SK-N-SH (cell line): ENCODE data around the gene OR13G1. TPM values are rescaled to one million over a fixed set of nuclear protein-coding genes. Genes with fewer than 3 reads are reported as not detected.
"Not testable (repeated sequence)": the region's sequence is repeated elsewhere in the genome, so short reads cannot be mapped to it uniquely, and the experiment has no call there.

ENCODE experiments used
- CTCF ChIA-PET: fragments of 300-600, 350-600 bp; formaldehyde crosslinking; extraction: SDS; loops from one replicate; lab custom pipeline; 2021; lab: Yijun Ruan, JAX
- POLR2A ChIA-PET: fragments of 350-600 bp; sonication (Branson Sonifier 250); formaldehyde crosslinking; extraction: SDS; loops from one replicate; lab custom pipeline; 2020; ENCODE audit warnings: antibody characterized with exemption, inconsistent platforms; lab: Yijun Ruan, JAX
- DNase-seq: peaks from one replicate; pipeline ENCODE4 v3.0.0; 2012
- H2AFZ ChIP-seq: fragments of 200-600 bp; sonication (generic); 2 replicates; pipeline ENCODE4 v1.8.1; 2016; ENCODE audit warnings: antibody characterized with exemption, mild to moderate bottlenecking, low read depth
- H3F3A ChIP-seq: fragments of 200-600 bp; sonication (generic); replicated peaks from 2 replicates; pipeline ENCODE3; 2016; ENCODE audit warnings: antibody characterized with exemption, mild to moderate bottlenecking; ENCODE audit not compliant: insufficient read depth
- H3K27ac ChIP-seq, 2 experiments: fragments of 200-500 bp in 1 of 2; fragments of 200-600 bp in 1 of 2; sonication (Bioruptor generic) in 1 of 2; sonication (generic), shearing (Covaris generic) in 1 of 2; 2 replicates each; pipeline versions ENCODE4 v1.5.1 to v1.6.1; 2014 to 2016; ENCODE audit warnings: low read depth in 2 of 2, inconsistent platforms in 1 of 2, low read length in 1 of 2, mild to moderate bottlenecking in 1 of 2, mixed read lengths in 1 of 2
- H3K27me3 ChIP-seq: fragments of 200-600 bp; sonication (generic), shearing (Covaris generic); 2 replicates; pipeline ENCODE4 v1.6.1; 2016; ENCODE audit warnings: mixed run types; ENCODE audit not compliant: insufficient read depth
- H3K36me3 ChIP-seq, 2 experiments: fragments of 200-500 bp in 1 of 2; fragments of 200-600 bp in 1 of 2; sonication (Bioruptor generic) in 1 of 2; sonication (generic) in 1 of 2; replicated peaks in 1 of 2; 2 replicates each; pipeline versions ENCODE3 to v1.5.1; 2014 to 2016; ENCODE audit warnings: low read length in 1 of 2, mild to moderate bottlenecking in 1 of 2; ENCODE audit not compliant: insufficient read depth in 2 of 2, control insufficient read depth in 1 of 2
- H3K4me1 ChIP-seq, 2 experiments: fragments of 200-500 bp in 1 of 2; fragments of 200-600 bp in 1 of 2; sonication (Bioruptor generic) in 1 of 2; sonication (generic), shearing (Covaris generic) in 1 of 2; 2 replicates each; pipeline versions ENCODE4 v1.5.1 to v1.6.1; 2014 to 2016; ENCODE audit warnings: low read depth in 1 of 2, low read length in 1 of 2, mixed run types in 1 of 2; ENCODE audit not compliant: insufficient read depth in 2 of 2, control insufficient read depth in 1 of 2
- H3K4me2 ChIP-seq: fragments of 200-600 bp; sonication (generic), shearing (Covaris generic); 2 replicates; pipeline ENCODE4 v1.6.1; 2017; ENCODE audit warnings: mixed run types
- H3K4me3 ChIP-seq, 2 experiments: fragments of 200-500 bp in 1 of 2; fragments of 200-600 bp in 1 of 2; sonication (Bioruptor generic) in 1 of 2; sonication (generic), shearing (Covaris generic) in 1 of 2; 2 replicates each; pipeline versions ENCODE4 v1.5.1 to v1.8.1; 2014 to 2016; ENCODE audit warnings: low read depth in 2 of 2, inconsistent platforms in 1 of 2, low read length in 1 of 2, mild to moderate bottlenecking in 1 of 2, mixed read lengths in 1 of 2, moderate library complexity in 1 of 2
- H3K79me2 ChIP-seq: fragments of 200-600 bp; sonication (generic); 2 replicates; pipeline ENCODE4 v1.8.1; 2017; ENCODE audit warnings: mild to moderate bottlenecking; ENCODE audit not compliant: insufficient read depth
- H3K9ac ChIP-seq: fragments of 200-600 bp; sonication (generic); 2 replicates; pipeline ENCODE4 v1.6.1; 2017; ENCODE audit warnings: mixed run types
- H3K9me2 ChIP-seq: fragments of 200-600 bp; sonication (generic); 2 replicates; pipeline ENCODE4 v1.6.1; 2017; ENCODE audit warnings: mixed run types
- H3K9me3 ChIP-seq: fragments of 200-600 bp; sonication (generic); 2 replicates; pipeline ENCODE4 v1.6.1; 2017; ENCODE audit warnings: mixed run types, mild to moderate bottlenecking, moderate library complexity
- H4K20me1 ChIP-seq: fragments of 200-600 bp; sonication (generic); 2 replicates; pipeline ENCODE4 v1.6.1; 2017; ENCODE audit warnings: mild to moderate bottlenecking, mixed run types; ENCODE audit not compliant: insufficient read depth
- CTCF ChIP-seq: fragments of 200-600 bp; sonication (generic); IDR thresholded peaks from 2 replicates; pipeline ENCODE4 v1.6.1; 2017; ENCODE audit warnings: antibody characterized with exemption, mild to moderate bottlenecking, moderate library complexity
- EP300 ChIP-seq, 2 experiments: IDR thresholded peaks; 2 replicates each; pipeline versions ENCODE4 v1.4.0 to v1.6.1; 2012; ENCODE audit warnings: borderline replicate concordance in 1 of 2, low read depth in 1 of 2, low read length in 1 of 2
- EZH2phosphoT487 ChIP-seq: fragments of 200-600 bp; sonication (generic); IDR thresholded peaks from 2 replicates; pipeline ENCODE4 v1.6.1; 2017; ENCODE audit warnings: low read depth, mixed run types, mild to moderate bottlenecking, antibody characterized with exemption, moderate library complexity, borderline replicate concordance
- FOXM1 ChIP-seq: IDR thresholded peaks from 2 replicates; pipeline ENCODE4 v1.4.0; 2012; ENCODE audit warnings: low read depth, mild to moderate bottlenecking
- GABPA ChIP-seq: IDR thresholded peaks from 2 replicates; pipeline ENCODE4 v1.4.0; 2012; ENCODE audit warnings: low read depth, mild to moderate bottlenecking
- GATA2 ChIP-seq: sonication (generic); formaldehyde crosslinking; IDR thresholded peaks from 2 replicates; pipeline ENCODE4 v1.5.0; 2020; ENCODE audit warnings: mild to moderate bottlenecking, missing genetic modification reagents
- IRF3 ChIP-seq: fragments of 150-350 bp; IDR thresholded peaks from 2 replicates; pipeline ENCODE4 v1.6.1; 2016; ENCODE audit warnings: mild to moderate bottlenecking, low read depth, low read length
- JUND ChIP-seq: IDR thresholded peaks from 2 replicates; pipeline ENCODE4 v1.4.0; 2012
- MAX ChIP-seq: IDR thresholded peaks from 2 replicates; pipeline ENCODE4 v1.4.0; 2012; ENCODE audit warnings: low read depth
- MXI1 ChIP-seq: IDR thresholded peaks from 2 replicates; pipeline ENCODE4 v1.6.1; 2012; ENCODE audit warnings: mild to moderate bottlenecking, low read depth, low read length, improper control_type of control experiment
- POLR2AphosphoS5 ChIP-seq: IDR thresholded peaks from 2 replicates; pipeline ENCODE4 v1.6.1; 2012; ENCODE audit warnings: low read depth, low read length
- RAD21 ChIP-seq: IDR thresholded peaks from 2 replicates; pipeline ENCODE4 v1.6.1; 2012; ENCODE audit warnings: mild to moderate bottlenecking, low read length
- RCOR1 ChIP-seq: fragments of 150-350 bp; IDR thresholded peaks from 2 replicates; pipeline ENCODE4 v1.6.1; 2017; ENCODE audit warnings: antibody characterized with exemption, low read length
- SMC3 ChIP-seq: IDR thresholded peaks from 2 replicates; pipeline ENCODE4 v1.6.1; 2012; ENCODE audit warnings: low read depth, low read length, improper control_type of control experiment
- USF2 ChIP-seq: fragments of 150-350 bp; IDR thresholded peaks from 2 replicates; pipeline ENCODE4 v1.6.1; 2017; ENCODE audit warnings: antibody characterized with exemption, low read length, low read depth, borderline replicate concordance
- WGBS: methylation state at CpG from one replicate; pipeline ENCODE4 v1.1.6; 2017; ENCODE audit warnings: low lambda C conversion rate; 5-methylcytosine and 5-hydroxymethylcytosine counted together
- polyA plus RNA-seq, 3 experiments: library from polyadenylated mRNA; depleted of rRNA; stranded (reverse); fragments of >200 nt; gene quantifications; 2 replicates each; pipeline ENCODE4 v1.2.3, GENCODE V29; 2012

The OR13G1 gene
- polyA plus RNA-seq, 1 of the 3 experiments (the other 2 are of a cell fraction) = not detected

GRCh38 chr1:247716546-247716945 is 37.0 kb upstream of the OR13G1 start, which contains the start of gene OR6F1:
TSS of gene OR6F1 (minus strand) at chr1:247716646. CDS start at chr1:247712755, 3,891 bp downstream.
- 23% methylated on average over 3 of the region's 3 CpGs for WGBS
- Histone ChIP-seq H3K9ac (no peak within 1 kb of the TSS), H2AFZ (no peak within 1 kb of the TSS), H3K4me1 (no peaks in the 10 kb centered on the region), H3K4me3 (no peak within 1 kb of the TSS), H3K4me2 (no peak within 1 kb of the TSS)
- POLR2A ChIA-PET = no interaction called here
- no peak for DNase-seq
- CTCF ChIA-PET = no interaction called here
- TF ChIP-seq EP300 (IDR thresholded peaks at IDR 0.05; ENCODE audit: borderline replicate concordance in 1 of 2, low read depth in 1 of 2, low read length in 1 of 2) = no peak
- no peak for TF ChIP-seq GATA2
- no peak for TF ChIP-seq EZH2phosphoT487
- no peak for TF ChIP-seq MXI1
- no peak for TF ChIP-seq FOXM1
- no peak for TF ChIP-seq USF2
- TF ChIP-seq GABPA = no peak
- no peak for TF ChIP-seq RAD21
- no peak for TF ChIP-seq IRF3
- no peak for TF ChIP-seq MAX
- TF ChIP-seq, all 33 proteins: peak for 0
- Histone ChIP-seq H3K9me3 (no peaks in the 10 kb centered on the region), H3K9me2 (no peaks in the 10 kb centered on the region), H3K27ac (no peak within 1 kb of the TSS), H3K36me3 (no peaks in the 10 kb centered on the region), H3K27me3 (no peaks in the 10 kb centered on the region), H4K20me1 (no peaks in the 10 kb centered on the region), H3K79me2 (no peaks in the 10 kb centered on the region), H3F3A (no peaks in the 10 kb centered on the region)

- no peaks in the 10 kb centered on the region for H3F3A ChIP-seq
- H3K27ac ChIP-seq = no peak overlapping the region
- ChIA-PET POLR2A (no interaction called here), CTCF (no interaction called here)
- no peaks in the 10 kb centered on the region for H3K36me3 ChIP-seq
- no peak overlapping the region for H3K4me2 ChIP-seq
- H2AFZ ChIP-seq = no peak overlapping the region
- no peaks in the 10 kb centered on the region for H3K27me3 ChIP-seq
- 2% methylated on average over 7 of the region's 7 CpGs for WGBS
- H3K9me3 ChIP-seq = no peaks in the 10 kb centered on the region
- no peaks in the 10 kb centered on the region for H3K4me1 ChIP-seq
- H3K9me2 ChIP-seq = no peaks in the 10 kb centered on the region
- H3K4me3 ChIP-seq = no peak overlapping the region
- no peaks in the 10 kb centered on the region for H3K79me2 ChIP-seq
- H3K9ac ChIP-seq = no peak overlapping the region
- no peaks in the 10 kb centered on the region for H4K20me1 ChIP-seq
- TF ChIP-seq SMC3 (no peak), MXI1 (no peak), POLR2AphosphoS5 (no peak), JUND (no peak), RCOR1 (no peak), CTCF (no peak)
- no peak for DNase-seq
Observed at GRCh38 chr1:247713753-247714152, 34.2 kb upstream of the OR13G1 start.

GRCh38 chr1:247710681-247711080 is 31.1 kb upstream of the OR13G1 start:
- H3K27ac ChIP-seq, H3K9me2 ChIP-seq, H2AFZ ChIP-seq, H3K4me3 ChIP-seq, H3F3A ChIP-seq, DNase-seq, H3K4me2 ChIP-seq, H3K4me1 ChIP-seq, H3K9ac ChIP-seq, H3K27me3 ChIP-seq, POLR2A ChIA-PET, CTCF ChIA-PET, H4K20me1 ChIP-seq, H3K79me2 ChIP-seq, H3K9me3 ChIP-seq, H3K36me3 ChIP-seq: not testable (repeated sequence)
- under 1% methylated on average over 8 of the region's 8 CpGs for WGBS
